ENCODE results near the gene TAT. TPM values are rescaled to one million over a fixed set of nuclear protein-coding genes. Genes with fewer than 3 reads are reported as not detected.
A peak's percentile ranks its signal among the peaks of the same experiment; 100 is the strongest.

Gene TAT
- polyA plus RNA-seq, 3 donors, result not detected

DNA sequence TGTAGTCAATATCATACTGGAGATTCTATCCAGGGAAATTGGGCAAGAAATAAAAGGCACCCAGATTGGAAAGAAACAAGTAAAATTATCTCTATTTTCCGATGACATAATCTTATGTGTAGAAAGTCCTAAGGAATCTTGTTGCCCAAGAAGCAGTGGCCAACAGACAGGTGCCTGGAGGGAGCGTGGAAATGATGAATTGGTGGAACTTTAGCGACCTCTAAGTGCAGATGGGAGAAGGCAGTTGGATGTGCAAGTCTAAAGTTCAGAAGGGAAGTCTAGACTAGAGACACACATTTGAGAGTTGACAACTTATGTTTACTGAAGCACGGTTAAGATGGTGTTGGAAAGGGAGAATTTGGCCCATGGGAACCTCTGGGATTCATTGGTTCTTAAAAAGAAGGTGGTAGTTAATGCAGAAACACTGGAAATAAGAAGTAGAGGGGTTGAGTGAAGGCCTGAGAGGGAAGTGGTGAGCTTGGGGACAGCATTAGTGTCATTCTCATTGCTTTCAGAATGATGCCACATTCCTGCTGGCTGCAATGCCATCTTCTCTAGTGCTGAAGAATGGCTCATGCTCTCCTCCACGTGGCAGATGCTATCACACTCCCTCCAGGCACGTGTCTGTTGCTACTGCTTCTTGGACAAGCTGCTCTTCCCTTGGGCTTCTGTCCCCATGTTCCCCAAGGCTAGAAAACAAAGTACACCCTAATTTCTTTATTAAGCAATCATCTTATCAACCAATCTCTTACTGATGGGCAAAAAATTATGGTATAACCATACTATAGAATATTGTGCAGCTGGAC, 24.0 kb downstream of the TAT start:
- H3K4me1 ChIP-seq (ENCODE audit: control insufficient read depth in 1 of 2, insufficient read depth in 2 of 2, low read length in 2 of 2), result peaks cover 12 to 18% of the 10 kb centered on the region in 2 donors
- TF ChIP-seq, protein P1, sequence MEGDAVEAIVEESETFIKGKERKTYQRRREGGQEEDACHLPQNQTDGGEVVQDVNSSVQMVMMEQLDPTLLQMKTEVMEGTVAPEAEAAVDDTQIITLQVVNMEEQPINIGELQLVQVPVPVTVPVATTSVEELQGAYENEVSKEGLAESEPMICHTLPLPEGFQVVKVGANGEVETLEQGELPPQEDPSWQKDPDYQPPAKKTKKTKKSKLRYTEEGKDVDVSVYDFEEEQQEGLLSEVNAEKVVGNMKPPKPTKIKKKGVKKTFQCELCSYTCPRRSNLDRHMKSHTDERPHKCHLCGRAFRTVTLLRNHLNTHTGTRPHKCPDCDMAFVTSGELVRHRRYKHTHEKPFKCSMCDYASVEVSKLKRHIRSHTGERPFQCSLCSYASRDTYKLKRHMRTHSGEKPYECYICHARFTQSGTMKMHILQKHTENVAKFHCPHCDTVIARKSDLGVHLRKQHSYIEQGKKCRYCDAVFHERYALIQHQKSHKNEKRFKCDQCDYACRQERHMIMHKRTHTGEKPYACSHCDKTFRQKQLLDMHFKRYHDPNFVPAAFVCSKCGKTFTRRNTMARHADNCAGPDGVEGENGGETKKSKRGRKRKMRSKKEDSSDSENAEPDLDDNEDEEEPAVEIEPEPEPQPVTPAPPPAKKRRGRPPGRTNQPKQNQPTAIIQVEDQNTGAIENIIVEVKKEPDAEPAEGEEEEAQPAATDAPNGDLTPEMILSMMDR (IDR thresholded peaks at IDR 0.05), result peak; percentile 21
- Mint-ChIP-seq H3K4me3 (no peak overlapping the region), H3K9me3 (peaks cover 0 to 11% (median 2%) of the 10 kb centered on the region in 7 donors), H3K27me3 (ENCODE audit: low read depth in 3 of 3) (peaks cover 3 to 13% (median 13%) of the 10 kb centered on the region in 3 donors), H3K4me1 (peaks cover 27% of the 10 kb centered on the region), H3K36me3 (no peaks in the 10 kb centered on the region), H3K27ac (no peak overlapping the region)
- intact Hi-C loops (cut with micrococcal nuclease), result no loop called here
- no peak overlapping the region for H3K9ac ChIP-seq (ENCODE audit: insufficient read depth, low read length, poor library complexity, severe bottlenecking)
- no peak overlapping the region for H3K4me2 ChIP-seq (replicated peaks; ENCODE audit: extremely low read depth, low read length, poor library complexity, severe bottlenecking)
- no peaks in the 10 kb centered on the region for H3K79me2 ChIP-seq (ENCODE audit: insufficient read depth, low read length)
- 55% methylated on average over 5 of the region's 6 CpGs for WGBS (ENCODE audit: insufficient coverage)
- DNase-seq, result no peak
- no peaks in the 10 kb centered on the region for H4K20me1 ChIP-seq (ENCODE audit: insufficient read depth, low read length)
- no peak overlapping the region for H3K27ac ChIP-seq (ENCODE audit: low read depth in 1 of 2, low read length in 2 of 2)
- no peak overlapping the region for H2AFZ ChIP-seq (ENCODE audit: insufficient read depth, low read depth, low read length, poor library complexity, severe bottlenecking)
- peaks cover 3 to 5% of the 10 kb centered on the region in 2 donors for H3K27me3 ChIP-seq (ENCODE audit: control insufficient read depth in 2 of 2, insufficient read depth in 2 of 2, low read length in 2 of 2)
- no peaks in the 10 kb centered on the region for H3K36me3 ChIP-seq (replicated peaks in 1 of 2; ENCODE audit: control insufficient read depth in 1 of 2, insufficient read depth in 2 of 2, low read length in 2 of 2)
- no peaks in the 10 kb centered on the region for H3K9me3 ChIP-seq (replicated peaks in 1 of 2; ENCODE audit: control insufficient read depth in 1 of 2, insufficient read depth in 1 of 2, low read length in 2 of 2)
- no peak overlapping the region for H3K4me3 ChIP-seq (replicated peaks in 1 of 3; ENCODE audit: low read depth in 2 of 3, low read length in 3 of 3)

DNA sequence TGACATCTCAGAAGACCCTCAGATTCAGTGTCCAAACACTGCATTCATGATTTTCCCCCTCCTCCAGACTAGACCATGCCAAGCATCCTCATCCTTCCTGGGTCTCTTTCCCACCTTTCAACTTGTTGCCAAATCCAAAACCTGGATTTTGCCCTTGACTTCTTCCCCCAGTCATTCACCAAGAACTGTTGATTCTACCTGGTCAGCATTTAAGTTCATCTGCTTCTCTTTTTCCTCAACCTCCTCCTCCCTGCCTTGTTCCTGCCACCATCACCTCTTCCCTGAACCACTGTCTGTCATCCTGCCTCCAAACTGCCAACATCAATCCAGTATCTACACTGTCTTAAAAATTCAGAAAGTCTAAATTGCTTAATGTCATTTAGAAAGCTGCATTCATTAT, 29.7 kb downstream of the TAT start:
- Histone ChIP-seq H3K27ac (ENCODE audit: low read depth in 1 of 2, low read length in 2 of 2) (no peak overlapping the region), H3K36me3 (replicated peaks in 1 of 2; ENCODE audit: control insufficient read depth in 1 of 2, insufficient read depth in 2 of 2, low read length in 2 of 2) (no peaks in the 10 kb centered on the region), H3K4me2 (replicated peaks; ENCODE audit: extremely low read depth, low read length, poor library complexity, severe bottlenecking) (no peak overlapping the region), H3K9me3 (replicated peaks in 1 of 2; ENCODE audit: control insufficient read depth in 1 of 2, insufficient read depth in 1 of 2, low read length in 2 of 2) (no peaks in the 10 kb centered on the region), H3K9ac (ENCODE audit: insufficient read depth, low read length, poor library complexity, severe bottlenecking) (no peak overlapping the region), H4K20me1 (ENCODE audit: insufficient read depth, low read length) (no peaks in the 10 kb centered on the region), H2AFZ (ENCODE audit: insufficient read depth, low read depth, low read length, poor library complexity, severe bottlenecking) (no peak overlapping the region), H3K27me3 (ENCODE audit: control insufficient read depth in 2 of 2, insufficient read depth in 2 of 2, low read length in 2 of 2) (peaks cover 3 to 5% of the 10 kb centered on the region in 2 donors), H3K4me3 (replicated peaks in 1 of 3; ENCODE audit: low read depth in 2 of 3, low read length in 3 of 3) (no peak overlapping the region), H3K4me1 (ENCODE audit: control insufficient read depth in 1 of 2, insufficient read depth in 2 of 2, low read length in 2 of 2) (no peaks in the 10 kb centered on the region), H3K79me2 (ENCODE audit: insufficient read depth, low read length) (no peaks in the 10 kb centered on the region)
- TF ChIP-seq, protein P1 (IDR thresholded peaks at IDR 0.05), result no peak
- peaks cover 4 to 16% (median 10%) of the 10 kb centered on the region in 3 donors for H3K27me3 Mint-ChIP-seq (ENCODE audit: low read depth in 3 of 3)
- H3K4me3 Mint-ChIP-seq, result no peak overlapping the region
- intact Hi-C loops (cut with micrococcal nuclease), result no loop called here
- H3K4me1 Mint-ChIP-seq, result peaks cover 2% of the 10 kb centered on the region
- H3K9me3 Mint-ChIP-seq, result peaks cover 0 to 2% (median 0%) of the 10 kb centered on the region in 7 donors
- no peaks in the 10 kb centered on the region for H3K36me3 Mint-ChIP-seq
- H3K27ac Mint-ChIP-seq, result no peak overlapping the region
- DNase-seq, result no peak

All from CD14-positive monocyte (primary cell).